G401.6 (cell line): ENCODE data around the gene ANOS1.

Source experiments
- FAIRE-seq: peaks from 2 replicates; lab custom pipeline; 2012; peaks lifted over from hg19 to GRCh38; lab: Jason Lieb, UNC

ANOS1 gene

DNA sequence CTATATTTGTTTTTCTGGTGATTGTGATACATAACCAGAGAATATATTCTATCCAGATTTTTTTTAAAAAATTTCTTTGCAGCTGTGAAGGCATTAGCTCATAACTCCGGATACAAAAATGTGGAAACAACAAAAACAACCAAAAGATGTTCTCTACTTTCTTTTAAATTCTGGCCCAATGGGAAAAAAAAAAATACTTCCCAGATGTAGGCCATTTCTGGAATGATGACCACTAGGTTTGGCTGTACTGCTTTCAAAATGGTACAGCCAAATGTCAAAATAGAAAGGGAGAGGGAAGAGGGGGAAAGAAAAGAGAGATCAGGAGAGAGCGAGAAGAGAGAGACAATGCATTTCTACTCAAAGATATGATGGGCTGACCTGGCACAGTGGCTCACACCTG, 14.6 kb downstream of the ANOS1 start:
- no peak for FAIRE-seq

DNA sequence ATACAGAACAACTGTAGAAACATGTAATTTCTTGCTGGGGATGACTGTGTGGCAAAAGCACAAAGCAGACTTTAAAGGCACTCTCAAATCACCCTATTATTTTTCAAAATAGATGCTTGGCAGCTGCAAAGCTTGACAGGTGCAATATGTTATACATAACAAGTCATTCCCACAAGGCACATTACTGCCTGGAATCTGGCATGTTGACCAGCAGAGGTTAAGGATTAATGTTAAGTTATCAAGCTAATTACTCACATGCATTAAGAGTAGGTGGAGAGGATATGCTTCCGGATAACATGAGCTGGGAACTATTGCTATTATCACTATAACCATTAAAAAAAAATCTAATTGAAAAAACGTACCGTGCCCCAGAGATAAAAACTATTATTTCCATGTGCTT, 17.8 kb downstream of the ANOS1 start:
- no peak for FAIRE-seq

DNA sequence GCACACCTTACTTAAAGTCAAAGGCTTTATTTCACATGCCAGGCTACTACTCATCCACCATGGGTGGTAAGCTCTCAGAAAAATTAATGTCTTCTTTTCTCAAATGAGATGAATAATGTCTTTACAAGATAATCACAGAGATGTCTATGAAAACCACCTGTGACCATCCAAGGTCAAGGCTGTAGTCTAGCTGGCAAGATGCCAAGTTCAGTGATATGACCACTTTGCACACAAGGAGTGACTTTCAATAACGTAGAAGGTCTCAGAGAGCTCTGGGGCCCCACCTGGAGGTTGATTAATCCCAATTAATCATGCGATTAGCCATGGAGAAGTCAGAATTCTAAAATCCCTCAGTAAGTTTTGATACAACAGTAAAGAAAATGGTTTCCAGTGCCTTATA, 20.5 kb downstream of the ANOS1 start:
- no peak for FAIRE-seq

DNA sequence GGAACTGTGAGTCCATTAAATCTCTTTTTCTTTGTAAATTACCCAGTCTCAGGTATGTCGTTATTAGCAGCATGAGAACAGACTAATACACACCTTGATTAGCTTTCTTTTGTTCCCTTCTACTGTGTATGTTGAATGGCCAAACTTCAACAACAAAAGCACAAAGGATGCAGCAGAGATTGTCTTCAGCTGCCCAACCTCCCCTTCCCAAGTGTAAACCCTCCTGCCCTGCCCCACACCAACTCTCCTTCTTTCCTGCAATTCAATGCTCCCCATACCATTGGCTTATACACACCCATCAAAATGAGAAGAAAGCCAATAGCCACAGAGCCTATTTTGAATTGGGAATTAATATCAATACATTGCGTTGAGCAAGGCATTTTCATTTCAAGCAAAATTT, 27.8 kb downstream of the ANOS1 start:
- FAIRE-seq = no peak

DNA sequence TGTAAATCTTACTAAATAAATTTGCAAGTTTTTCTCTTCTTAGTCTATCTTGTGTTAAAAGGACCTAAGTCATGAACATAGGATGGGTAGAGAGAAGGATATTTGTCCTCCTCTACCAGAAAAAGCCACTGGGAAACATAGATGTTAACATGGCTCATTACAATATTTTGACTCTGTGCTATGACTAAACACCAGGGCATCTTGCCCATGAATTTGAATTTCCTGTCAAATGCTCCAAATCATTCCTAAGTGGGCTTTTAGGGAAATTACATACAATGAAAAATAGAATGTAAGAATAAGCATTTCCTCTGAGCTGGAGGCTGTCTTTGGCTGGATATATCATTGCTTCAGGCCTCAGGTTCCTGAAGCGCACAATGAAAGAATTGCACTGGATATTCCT, 39.1 kb downstream of the ANOS1 start:
- no peak for FAIRE-seq

DNA sequence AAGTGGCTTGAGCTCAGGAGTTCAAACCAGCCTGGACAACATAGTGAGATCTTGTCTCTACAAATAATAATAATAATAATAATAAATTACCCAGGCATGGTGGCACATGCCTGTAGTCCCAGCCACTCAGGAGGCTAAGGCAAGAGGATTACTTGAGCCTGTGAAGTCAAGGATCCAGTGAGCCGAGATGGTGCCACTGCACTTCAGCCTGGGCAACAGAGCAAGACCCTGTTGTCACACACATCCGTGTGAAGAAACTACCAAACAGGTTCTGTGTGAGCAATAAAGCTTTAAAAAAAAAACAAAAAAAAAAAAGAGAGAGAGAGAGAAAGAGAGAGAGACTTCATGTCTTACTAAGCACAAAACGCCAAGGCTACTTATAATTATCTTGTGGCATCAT, 42.5 kb downstream of the ANOS1 start:
- FAIRE-seq = no peak

DNA sequence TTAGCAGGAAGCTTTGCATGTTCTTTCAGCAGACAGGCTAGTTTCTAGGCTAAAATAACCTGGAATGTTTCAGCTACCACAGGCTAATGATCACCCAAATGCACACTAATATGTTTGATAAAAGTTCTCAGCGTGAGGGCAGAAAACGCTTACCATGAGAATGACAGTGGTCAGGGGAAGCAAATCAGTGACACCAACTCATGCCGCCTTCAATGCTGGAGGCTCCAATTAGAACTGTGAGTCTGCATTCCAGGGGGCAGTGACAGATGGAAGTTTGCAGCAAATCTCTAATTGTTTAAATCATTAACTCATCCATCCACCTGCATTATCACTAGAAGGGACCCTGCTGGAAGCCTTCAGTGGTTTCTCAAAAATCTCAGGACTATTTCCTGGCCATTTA, 43.2 kb downstream of the ANOS1 start:
- FAIRE-seq = no peak

DNA sequence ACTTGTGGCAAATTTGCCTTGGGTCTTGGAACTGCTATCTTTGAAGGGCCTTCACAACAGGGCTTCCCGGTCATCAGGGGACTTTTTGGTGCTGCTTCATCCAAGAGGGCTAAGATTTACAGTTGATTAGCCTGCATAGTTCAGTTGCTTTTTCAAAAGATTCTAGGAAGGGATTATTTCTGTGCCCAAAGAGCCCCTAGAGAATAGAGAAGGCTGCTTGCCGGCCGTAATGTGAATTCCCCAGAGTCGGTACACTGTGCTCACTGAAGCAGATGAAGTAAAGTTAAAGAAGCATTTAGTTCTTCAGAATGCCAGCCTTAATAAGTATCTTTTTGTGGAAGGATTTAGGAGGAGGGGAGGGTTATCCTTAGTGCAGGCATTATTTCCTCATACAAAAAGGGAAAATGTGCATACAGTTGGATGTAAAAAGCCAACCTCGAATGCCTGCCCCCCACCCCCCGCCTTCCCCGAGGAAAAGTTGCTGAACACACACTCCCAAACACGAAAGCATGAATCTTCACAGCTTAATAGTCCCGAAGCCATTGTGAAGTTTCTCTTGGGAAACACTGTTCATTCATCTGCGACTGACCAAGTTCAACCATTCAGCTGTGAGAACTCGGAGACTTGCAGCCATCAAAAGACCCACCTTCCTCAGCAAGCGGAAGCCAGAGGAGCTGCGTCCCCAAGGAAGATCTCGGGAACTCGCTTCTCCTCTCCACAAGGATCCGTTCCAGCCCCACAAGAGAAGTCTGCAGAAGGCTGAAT, 47.6 kb downstream of the ANOS1 start:
- FAIRE-seq = no peak

DNA sequence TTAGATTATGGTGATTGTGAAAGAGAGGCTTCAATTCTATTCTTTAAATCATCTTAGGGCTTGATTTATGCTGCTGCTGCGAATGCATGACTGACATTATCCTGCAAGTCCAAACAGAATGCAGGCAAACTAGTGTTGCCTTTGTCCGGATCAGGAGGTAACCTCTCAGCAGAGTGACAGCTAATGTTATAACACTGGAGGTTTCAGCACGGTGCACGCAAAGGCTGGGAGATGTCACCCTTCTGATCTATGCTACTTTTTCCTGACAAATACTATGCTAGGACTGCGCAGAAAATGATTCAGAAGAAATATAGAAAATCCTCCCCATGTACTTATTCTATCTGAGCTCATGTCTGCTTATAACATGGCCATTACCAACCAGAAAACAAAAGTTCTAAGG, 48.2 kb downstream of the ANOS1 start:
- no peak for FAIRE-seq

DNA sequence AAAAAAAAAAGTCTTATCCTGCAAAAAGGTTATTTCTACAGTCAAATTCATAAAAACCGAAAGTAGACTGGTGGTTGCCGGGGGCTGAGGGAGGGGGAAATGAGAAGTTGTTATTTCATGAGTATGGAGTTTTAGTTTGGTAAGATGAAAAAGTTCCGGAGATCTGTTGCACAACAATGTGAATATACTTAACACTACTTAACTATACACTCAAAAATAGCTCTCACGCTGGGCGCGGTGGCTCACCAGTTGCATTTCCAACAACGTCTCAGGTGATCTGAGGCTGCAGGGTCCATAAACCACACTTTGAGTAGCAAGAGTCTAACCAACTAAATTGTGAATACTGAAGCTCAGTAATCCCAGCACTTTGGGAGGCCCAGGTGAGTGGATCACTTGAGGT, 52.4 kb downstream of the ANOS1 start:
- no peak for FAIRE-seq

DNA sequence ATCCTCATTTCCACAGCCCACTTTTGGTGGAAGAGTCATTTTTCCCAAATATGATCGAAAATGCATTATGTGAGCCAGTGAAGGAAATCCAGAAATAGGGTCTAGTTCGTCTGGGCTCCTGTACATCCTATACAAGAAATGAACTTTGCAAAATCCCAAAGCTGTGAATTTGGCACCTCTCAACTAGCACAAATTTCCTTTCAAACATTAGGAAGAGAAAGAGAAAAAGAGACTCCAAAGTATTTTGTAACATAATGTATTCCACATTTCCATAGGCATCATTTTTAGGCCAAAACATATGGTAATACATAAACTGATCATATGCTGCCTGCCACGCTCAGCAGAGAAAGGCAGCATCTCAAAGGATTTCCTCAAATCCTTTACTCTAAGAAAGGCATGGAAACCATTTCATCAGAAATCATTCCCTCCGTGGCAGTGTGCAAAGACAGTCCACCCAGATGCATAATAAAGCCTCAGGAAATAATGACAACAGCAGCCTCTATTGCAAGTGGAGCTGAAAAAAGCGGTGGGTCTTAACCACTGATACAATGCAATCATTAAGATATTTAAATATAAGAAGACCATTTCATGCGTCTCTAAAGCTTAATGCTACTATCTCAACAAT, 56.8 kb downstream of the ANOS1 start:
- FAIRE-seq = no peak

DNA sequence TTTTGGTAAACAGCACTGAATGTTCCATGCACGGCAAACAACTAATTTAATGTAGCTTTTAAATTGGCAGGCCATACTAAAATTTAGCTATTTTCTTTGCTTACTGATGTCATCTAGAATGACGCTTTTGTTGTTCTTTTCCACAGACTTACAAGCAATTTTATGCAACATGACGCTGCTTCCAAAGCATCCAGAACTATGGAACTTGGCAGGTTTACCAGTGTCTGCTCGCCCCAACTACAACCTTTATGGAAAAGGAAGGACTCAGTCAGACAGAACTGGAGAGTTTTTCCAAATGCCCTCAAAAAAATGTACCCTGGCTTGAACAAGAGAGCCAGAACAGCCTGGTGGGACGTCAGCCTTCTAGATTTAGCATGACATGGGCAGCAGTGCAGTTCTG, 58.7 kb downstream of the ANOS1 start:
- FAIRE-seq = no peak

DNA sequence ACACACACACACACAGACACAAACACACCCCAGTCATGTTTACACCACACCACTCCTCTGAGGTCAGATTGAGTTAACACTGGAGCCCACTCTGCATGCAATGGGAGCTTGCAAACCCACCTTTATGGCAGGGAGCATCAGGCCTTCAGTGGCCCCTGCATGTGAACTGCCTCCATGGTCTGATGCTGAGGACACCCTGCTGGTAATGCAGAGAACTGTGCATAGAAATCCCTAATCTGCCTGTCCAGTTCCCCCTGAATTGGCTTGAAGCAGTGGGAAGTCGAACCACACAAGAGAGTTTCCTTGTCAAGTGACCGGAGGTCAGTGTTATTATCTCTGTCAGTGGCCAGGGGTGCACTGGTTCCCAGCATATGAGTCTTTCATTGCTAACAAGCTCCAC, 59.8 kb downstream of the ANOS1 start:
- no peak for FAIRE-seq

DNA sequence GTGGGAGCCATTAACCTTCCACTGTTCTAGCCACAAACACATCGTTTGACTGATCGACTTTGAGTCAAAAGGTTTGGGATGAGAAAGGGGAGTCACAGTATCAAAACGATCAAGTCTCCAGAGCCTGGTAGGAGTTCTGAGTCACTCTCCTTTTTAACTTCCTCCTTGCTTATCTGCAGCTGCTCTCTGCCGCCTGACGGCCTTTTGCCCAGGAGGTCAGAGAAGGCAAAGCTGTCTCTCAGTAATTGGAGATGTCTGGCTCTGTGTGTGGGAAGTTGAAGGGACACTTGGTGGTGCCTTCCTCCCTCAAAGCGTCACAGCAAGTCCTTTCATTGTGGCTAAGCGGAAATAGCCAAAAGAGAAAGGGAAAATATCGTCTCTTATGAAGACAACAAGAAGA, 63.1 kb downstream of the ANOS1 start:
- no peak for FAIRE-seq

DNA sequence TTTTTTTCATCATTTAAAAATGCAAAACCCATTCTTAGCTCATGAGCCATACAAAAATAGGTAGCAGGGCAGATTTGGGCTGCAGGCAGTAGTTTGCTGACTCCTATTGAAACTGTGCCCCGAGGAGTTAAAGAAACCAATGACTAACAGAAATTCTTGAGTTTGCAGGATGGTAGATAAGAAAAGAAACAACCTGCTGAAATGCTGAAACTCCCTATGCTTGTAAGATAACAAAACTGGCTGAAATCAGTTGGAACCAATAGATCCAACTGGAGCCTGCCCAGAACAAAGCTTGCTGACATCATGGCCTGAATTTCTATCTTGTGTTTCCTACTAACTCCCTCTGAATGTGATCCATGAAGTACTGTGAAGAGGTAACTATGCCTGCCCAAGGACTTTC, 68.6 kb downstream of the ANOS1 start:
- no peak for FAIRE-seq

DNA sequence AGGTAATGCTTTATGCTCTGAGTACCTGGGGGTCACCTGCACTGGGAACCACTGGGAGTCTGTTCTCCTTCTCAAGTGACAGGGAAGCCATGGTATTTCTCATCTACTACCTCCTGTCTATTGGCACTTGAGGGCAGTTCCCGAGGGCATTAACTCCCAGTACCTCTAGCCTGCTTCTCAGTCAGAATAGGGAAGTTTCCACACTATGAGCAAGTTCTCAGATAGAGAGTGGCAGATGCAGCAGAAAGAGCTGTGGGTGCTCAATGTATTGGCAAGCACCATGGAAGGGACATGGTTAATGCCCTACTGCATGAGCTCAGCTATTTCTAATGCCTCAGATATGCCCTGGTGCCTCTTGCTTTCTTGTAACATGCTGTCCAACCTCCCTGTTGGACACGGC, 74.1 kb downstream of the ANOS1 start:
- no peak for FAIRE-seq

DNA sequence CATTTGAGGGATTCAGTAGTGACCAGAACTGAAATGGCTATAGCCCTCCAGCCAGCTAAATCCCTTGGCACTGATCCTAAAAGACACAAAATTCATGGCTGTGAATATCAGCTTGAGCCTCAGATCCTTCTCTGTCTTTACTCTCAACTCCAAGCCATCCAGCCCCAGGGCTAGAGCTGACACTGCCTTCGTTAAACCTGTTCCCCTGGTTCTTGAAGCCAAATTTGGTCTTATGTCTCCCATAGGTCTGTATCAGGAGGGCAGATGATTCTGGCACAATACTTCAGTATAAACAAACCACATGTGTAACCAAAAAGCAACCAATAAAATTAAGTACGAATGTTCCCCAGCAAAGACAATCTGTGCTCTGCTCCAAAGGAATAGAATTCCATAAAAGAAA, 78.0 kb downstream of the ANOS1 start:
- FAIRE-seq = no peak

DNA sequence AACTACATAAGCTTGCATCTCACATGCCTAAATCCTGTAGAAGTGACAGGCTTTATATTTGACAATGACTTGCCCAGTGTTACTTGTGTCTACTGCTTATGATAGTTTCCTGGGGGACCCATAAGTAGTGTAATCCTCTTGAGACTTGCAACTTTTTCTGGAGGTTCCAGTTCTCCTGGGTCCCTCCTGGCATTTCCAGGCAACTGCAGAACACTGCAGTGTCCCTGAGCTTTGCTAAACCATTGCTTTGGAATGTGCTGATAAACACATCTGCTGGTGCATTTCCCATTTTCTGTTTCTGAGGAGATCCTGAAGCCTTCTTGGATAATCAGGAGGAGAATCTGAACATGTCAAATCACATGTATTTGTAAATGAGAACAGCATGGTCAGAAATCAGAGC, 82.0 kb downstream of the ANOS1 start:
- FAIRE-seq = no peak

DNA sequence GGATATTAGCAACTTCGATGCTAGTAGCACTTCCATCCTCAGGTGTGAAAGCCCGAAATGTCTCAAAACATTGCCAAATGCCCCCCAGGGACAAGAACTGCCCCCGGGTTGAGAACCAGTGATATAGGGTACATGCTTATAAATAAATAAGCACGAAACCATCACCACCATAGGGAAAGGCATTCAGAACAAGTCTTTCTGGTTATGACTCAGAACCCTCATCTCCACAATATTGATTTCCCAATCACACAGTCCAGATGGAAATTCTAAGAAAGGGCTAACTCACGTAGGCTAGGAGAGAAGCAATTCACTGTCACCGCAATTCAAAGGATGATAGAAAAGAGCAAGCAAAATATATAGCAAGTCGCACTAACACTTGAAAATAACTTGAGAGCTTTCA, 84.8 kb downstream of the ANOS1 start:
- no peak for FAIRE-seq

DNA sequence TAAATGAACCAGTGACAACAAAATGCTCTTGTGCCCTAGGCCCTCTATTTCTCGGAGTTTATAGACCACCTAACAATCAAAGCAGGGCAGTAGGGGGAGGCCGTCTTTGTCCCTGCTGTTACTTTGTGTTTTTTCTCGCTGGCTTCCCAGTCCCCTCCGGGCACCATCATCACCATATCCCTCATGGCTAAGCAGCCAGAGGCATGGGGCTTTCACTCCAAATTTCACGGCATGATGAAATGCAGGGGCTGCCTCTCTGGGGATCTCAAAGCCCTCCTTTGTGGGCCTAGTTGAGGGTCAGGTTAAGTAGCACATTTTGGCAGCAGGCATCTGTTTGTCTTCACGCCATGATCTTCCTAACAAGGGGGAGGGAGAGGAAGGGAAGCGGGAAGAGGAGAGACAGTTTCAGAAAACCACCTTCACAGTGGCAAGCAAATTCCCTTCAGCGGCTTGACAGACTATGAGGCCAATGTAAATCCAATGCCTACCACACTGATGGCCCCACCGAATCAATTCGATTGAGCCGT, 91.9 kb downstream of the ANOS1 start:
- FAIRE-seq = no peak

DNA sequence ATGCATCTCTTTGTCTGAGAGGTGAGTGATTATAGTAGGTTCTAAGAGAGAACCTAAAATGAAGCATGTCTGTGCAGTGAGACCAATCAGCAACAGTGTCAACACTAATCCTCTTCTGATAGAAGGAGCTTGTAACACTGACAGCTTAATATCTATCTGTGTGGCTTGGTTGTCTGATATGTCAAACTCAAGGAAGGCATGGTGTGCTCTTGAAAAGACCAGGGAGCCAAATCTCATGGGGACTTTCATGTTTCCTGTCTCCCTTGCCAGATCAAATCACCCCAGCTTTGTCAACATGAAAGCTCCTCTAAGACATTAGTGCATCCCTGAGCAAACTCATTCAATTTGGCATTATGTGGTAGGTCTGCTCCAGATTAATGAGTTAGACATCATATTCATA, 95.4 kb downstream of the ANOS1 start:
- no peak for FAIRE-seq

DNA sequence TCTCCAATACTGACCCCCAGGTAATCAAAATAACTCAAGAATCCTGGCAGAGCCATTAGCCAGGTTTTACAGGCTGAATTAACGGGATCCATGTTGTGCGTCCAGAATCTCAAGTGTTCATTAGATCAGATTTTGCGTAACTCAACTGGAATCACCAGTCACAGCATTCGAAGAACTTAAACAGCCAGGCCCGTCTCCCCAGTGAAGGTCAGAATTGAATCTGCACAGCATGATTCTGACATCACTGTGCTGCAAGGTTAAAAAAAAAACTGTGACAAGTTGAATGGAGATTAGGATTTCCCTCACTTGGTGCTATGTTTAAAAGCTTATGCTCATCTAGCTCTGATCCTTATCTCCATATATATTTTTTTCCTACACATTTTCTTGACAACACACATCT, 96.1 kb downstream of the ANOS1 start:
- no peak for FAIRE-seq

DNA sequence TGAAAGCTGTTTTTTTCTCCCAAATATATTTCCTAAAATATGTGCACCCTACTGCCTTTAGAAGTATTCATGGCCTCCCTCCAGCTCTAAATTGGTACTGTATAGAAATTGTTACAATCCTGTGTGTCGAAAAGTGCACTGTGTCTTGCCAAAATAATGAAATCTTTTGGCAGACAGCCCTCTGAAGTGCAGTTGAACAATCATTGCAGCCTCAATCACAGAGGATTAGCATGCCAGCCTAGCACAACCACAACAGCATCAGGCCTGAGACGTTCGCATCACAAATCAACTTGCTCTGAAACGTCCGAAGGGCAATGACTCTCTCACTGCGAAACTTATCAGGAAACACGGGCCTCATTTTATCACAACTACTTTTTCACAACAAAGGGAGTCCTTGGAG, 99.0 kb downstream of the ANOS1 start:
- FAIRE-seq = no peak

DNA sequence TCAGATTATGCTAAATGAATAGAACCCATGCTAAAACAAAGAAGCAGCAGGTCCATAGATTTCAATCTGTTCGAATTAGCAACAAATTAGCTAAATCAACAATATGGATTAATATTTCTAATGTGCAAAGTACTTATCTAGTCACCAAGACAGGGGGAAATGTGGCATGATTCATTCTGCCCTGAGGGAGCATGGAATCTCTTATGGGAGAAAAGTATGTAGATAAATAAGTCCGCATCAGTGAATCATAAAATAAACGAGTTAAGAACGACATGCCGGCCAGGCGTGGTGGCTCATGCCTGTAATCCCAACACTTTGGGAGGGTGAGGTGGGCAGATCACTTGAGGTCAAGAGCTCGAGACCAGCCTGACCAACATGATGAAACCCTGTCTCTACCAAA, 102.1 kb downstream of the ANOS1 start:
- FAIRE-seq = no peak
